Stomach (tissue), 9 donors: ENCODE measurements around the gene MYCN. TPM values are rescaled to one million over a fixed set of nuclear protein-coding genes. Genes with fewer than 3 reads are reported as not detected.

Source experiments
- DNase-seq, 2 donors: peaks; one replicate each; pipeline versions ENCODE4 v3.0.0 to v3.0.0-alpha.2; 2013 to 2019
- H3K27ac ChIP-seq, 5 donors: fragments of 200-600 bp in 4 of 5; sonication (generic) in 4 of 5; one replicate each; pipeline ENCODE4 v1.5.1; 2013 to 2019; ENCODE audit warnings: mild to moderate bottlenecking in 1 of 5, moderate library complexity in 1 of 5
- H3K27me3 ChIP-seq, 3 donors: fragments of 200-600 bp; sonication (generic); one replicate each; pipeline ENCODE4 v1.5.1; 2017 to 2019; ENCODE audit warnings: mixed run types in 1 of 3
- H3K36me3 ChIP-seq, 4 donors: fragments of 200-600 bp; sonication (generic); 1 replicate in 3 of 4; 2 replicates in 1 of 4; pipeline ENCODE4 v1.5.1; 2016 to 2019
- H3K4me1 ChIP-seq, 4 donors: fragments of 200-600 bp; sonication (generic); one replicate each; pipeline ENCODE4 v1.5.1; 2016 to 2019
- H3K4me3 ChIP-seq, 4 donors: fragments of 200-600 bp; sonication (generic) in 3 of 4; one replicate each; pipeline ENCODE4 v1.5.1; 2016 to 2019; ENCODE audit warnings: mild to moderate bottlenecking in 1 of 4
- H3K9me3 ChIP-seq, 4 donors: fragments of 200-600 bp; sonication (generic); one replicate each; pipeline ENCODE4 v1.5.1; 2016 to 2019
- CTCF ChIP-seq, 7 experiments: fragments of 450-650 bp in 4 of 7; fragments of 200-600 bp in 3 of 7; sonication (generic) in 3 of 7; IDR thresholded peaks; one replicate each; pipeline ENCODE4 v1.5.1; 2016 to 2019; ENCODE audit warnings: antibody characterized with exemption in 7 of 7, control low read depth in 2 of 7, mild to moderate bottlenecking in 1 of 7
- EP300 ChIP-seq: sonication (generic); formaldehyde crosslinking; IDR thresholded peaks from one replicate; pipeline ENCODE4 v1.6.1; 2017; ENCODE audit warnings: antibody characterized with exemption
- POLR2A ChIP-seq, 4 donors: fragments of 450-650 bp; IDR thresholded peaks; one replicate each; pipeline ENCODE4 v1.6.1; 2016; ENCODE audit warnings: antibody characterized with exemption in 4 of 4, control low read depth in 2 of 4, mild to moderate bottlenecking in 1 of 4, moderate library complexity in 1 of 4
- POLR2AphosphoS5 ChIP-seq, 3 donors: sonication (generic); formaldehyde crosslinking; IDR thresholded peaks; one replicate each; pipeline ENCODE4 v1.6.1; 2016; ENCODE audit warnings: antibody characterized with exemption in 3 of 3
- WGBS, 5 donors: extraction: QIAGEN DNeasy Blood & Tissue Kit in 3 of 5; methylation state at CpG; one replicate each; pipeline versions ENCODE4 v1.1.5 to v1.1.7; 2013 to 2018; 5-methylcytosine and 5-hydroxymethylcytosine counted together
- intact Hi-C: fragments of 100-400 bp; cut with DNase I; formaldehyde crosslinking; loops from one replicate; pipeline ENCODE4 v1.15.1; 2023; ENCODE audit warnings: low total_unique reads
- polyA plus RNA-seq, 3 donors: library from polyadenylated mRNA; stranded (reverse); fragments of 200-250 nt; gene quantifications; one replicate each; pipeline ENCODE4 v1.2.3, GENCODE V29; 2013
- total RNA-seq, 5 donors: library from RNA; depleted of rRNA; stranded (reverse); fragments of >200 nt; gene quantifications; one replicate each; pipeline versions ENCODE4 v1.1.0 to v1.2.3, GENCODE V29; 2014 to 2016
- donor health status: healthy with polysubstance abuse.
- donor health status: Bipolar disorder and iron deficiency.
- donor health status: healthy.

MYCN gene
- total and polyA plus RNA-seq, 8 donors = 0.90 to 9.6 (median 2.3) TPM; not detected in 1

- intact Hi-C loops = no loop called here
- Histone ChIP-seq H3K36me3 (no peaks in the 10 kb centered on the region), H3K4me1 (no peaks in the 10 kb centered on the region), H3K4me3 (no peak overlapping the region), H3K9me3 (no peaks in the 10 kb centered on the region), H3K27ac (no peak overlapping the region), H3K27me3 (peaks cover 0 to 10% (median 0%) of the 10 kb centered on the region in 3 donors)
- no peak for TF ChIP-seq CTCF (IDR thresholded peaks at IDR 0.05)
- TF ChIP-seq POLR2AphosphoS5 (IDR thresholded peaks at IDR 0.05) = no peak
- no peak for TF ChIP-seq EP300
- TF ChIP-seq POLR2A (IDR thresholded peaks at IDR 0.05) = no peak
- no peak for DNase-seq
- 76 to 92% (median 88%) methylated on average over 5 of the region's 5 CpGs for WGBS, 5 donors
Measured at GRCh38 chr2:15974565-15975260, 34.4 kb downstream of the MYCN start.

GRCh38 chr2:15975261-15975600 is 34.9 kb downstream of the MYCN start:
- TF ChIP-seq CTCF (IDR thresholded peaks at IDR 0.05) (no peak), EP300 (no peak), POLR2A (IDR thresholded peaks at IDR 0.05) (no peak), POLR2AphosphoS5 (IDR thresholded peaks at IDR 0.05) (no peak)
- 88 to 100% (median 97%) methylated on average over 3 of the region's 3 CpGs for WGBS, 5 donors

GRCh38 chr2:15975676-15976075 is 35.3 kb downstream of the MYCN start:
- 88 to 95% (median 92%) methylated on average over 5 of the region's 5 CpGs for WGBS, 5 donors
- Histone ChIP-seq H3K9me3 (no peaks in the 10 kb centered on the region), H3K27me3 (peaks cover 0 to 10% (median 0%) of the 10 kb centered on the region in 3 donors), H3K4me1 (no peaks in the 10 kb centered on the region), H3K4me3 (no peak overlapping the region), H3K27ac (no peak overlapping the region), H3K36me3 (no peaks in the 10 kb centered on the region)
- no peak for DNase-seq
- intact Hi-C loops = no loop called here
- TF ChIP-seq POLR2A (IDR thresholded peaks at IDR 0.05) (no peak), EP300 (no peak), POLR2AphosphoS5 (IDR thresholded peaks at IDR 0.05) (no peak), CTCF (IDR thresholded peaks at IDR 0.05) (no peak)

More at GRCh38 chr2:15975261-15975600, 34.9 kb downstream of the MYCN start:
- Histone ChIP-seq H3K9me3 (no peaks in the 10 kb centered on the region), H3K36me3 (no peaks in the 10 kb centered on the region), H3K27ac (no peak overlapping the region), H3K4me3 (no peak overlapping the region), H3K4me1 (no peaks in the 10 kb centered on the region), H3K27me3 (peaks cover 0 to 10% (median 0%) of the 10 kb centered on the region in 3 donors)
- DNase-seq = no peak
- intact Hi-C loops = no loop called here

- WGBS, 5 donors = 61 to 84% (median 70%) methylated on average over 7 of the region's 7 CpGs
- no peak for DNase-seq
- Histone ChIP-seq H3K36me3 (no peaks in the 10 kb centered on the region), H3K4me3 (no peak overlapping the region), H3K4me1 (no peaks in the 10 kb centered on the region), H3K27ac (no peak overlapping the region), H3K9me3 (no peaks in the 10 kb centered on the region), H3K27me3 (peaks cover 0 to 8% (median 0%) of the 10 kb centered on the region in 3 donors)
- intact Hi-C loops = no loop called here
- no peak for TF ChIP-seq POLR2A (IDR thresholded peaks at IDR 0.05)
- TF ChIP-seq CTCF (IDR thresholded peaks at IDR 0.05) = no peak
- no peak for TF ChIP-seq EP300
- TF ChIP-seq POLR2AphosphoS5 (IDR thresholded peaks at IDR 0.05) = no peak
Measured at GRCh38 chr2:15976354-15976753, 36.0 kb downstream of the MYCN start.
